Measurements from ENCODE around the gene LDB1. TPM values are rescaled to one million over a fixed set of nuclear protein-coding genes. Genes with fewer than 3 reads are reported as not detected.

The LDB1 gene, protein sequence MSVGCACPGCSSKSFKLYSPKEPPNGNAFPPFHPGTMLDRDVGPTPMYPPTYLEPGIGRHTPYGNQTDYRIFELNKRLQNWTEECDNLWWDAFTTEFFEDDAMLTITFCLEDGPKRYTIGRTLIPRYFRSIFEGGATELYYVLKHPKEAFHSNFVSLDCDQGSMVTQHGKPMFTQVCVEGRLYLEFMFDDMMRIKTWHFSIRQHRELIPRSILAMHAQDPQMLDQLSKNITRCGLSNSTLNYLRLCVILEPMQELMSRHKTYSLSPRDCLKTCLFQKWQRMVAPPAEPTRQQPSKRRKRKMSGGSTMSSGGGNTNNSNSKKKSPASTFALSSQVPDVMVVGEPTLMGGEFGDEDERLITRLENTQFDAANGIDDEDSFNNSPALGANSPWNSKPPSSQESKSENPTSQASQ
- total RNA-seq = 10 to 100 TPM; 69.6 to 86.7 TPM

DNA sequence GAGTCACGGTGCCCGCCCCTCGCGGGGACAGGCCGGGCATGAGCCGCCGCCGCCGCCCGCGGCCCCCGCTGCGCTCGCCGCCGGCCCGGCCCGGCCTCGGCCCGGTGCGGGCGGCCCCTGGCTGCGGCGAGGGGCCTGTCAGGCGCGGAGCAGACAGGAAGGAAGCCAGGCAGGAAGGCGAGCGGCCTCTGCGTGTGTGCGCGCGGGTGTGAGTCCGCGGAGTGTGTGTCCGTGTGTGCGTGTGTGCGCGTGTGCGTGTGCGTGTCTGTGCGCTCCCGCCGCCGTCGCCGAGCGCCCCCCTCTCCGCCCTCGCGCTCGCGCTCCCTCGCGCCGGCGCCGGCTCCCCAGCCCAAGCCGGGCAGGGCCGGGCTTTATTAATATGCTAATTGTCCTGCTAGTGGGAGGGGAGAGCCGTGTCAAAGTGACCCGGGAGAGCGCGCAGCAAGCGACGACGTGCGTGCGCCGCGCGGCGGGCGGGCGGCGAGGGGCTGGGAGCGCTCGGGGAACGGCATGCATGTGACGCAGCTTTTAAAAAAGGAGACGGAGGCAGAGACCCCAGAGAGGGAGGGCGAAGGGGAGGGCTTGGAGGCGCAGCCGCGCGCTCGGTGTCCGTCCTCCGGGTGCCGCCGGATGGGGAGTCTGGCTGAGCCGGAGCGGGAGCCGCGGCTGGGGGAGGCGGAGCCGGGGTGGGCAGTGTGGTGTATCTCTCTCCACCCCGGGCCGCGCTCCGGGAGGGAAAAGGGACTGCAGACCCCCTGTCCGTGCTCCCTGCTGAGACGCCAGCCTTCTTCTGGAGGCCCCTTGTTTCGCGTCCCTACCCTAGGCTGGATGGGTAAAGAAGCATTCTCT is at the start of gene LDB1:
LDB1 (minus strand) TSS at position 227 of the 849 bp plus-strand sequence. CDS start 258 bp downstream, outside the sequence.
- H3K4me1 Mint-ChIP-seq = peaks cover 51% of the 10 kb centered on the region
- peak within 1 kb of the TSS; percentile 97 for H3K27ac Mint-ChIP-seq
- H3K4me3 Mint-ChIP-seq = peak within 1 kb of the TSS; percentile 81
- H3K9me3 Mint-ChIP-seq (ENCODE audit: low read depth) = no peaks in the 10 kb centered on the region
- ATAC-seq (peak; percentile 28), DNase-seq (peak; percentile 77)
- H3K27me3 Mint-ChIP-seq = no peaks in the 10 kb centered on the region
- H3K36me3 Mint-ChIP-seq (ENCODE audit: low read depth) = no peaks in the 10 kb centered on the region
- ChIA-PET POLR2A (no interaction called here), CTCF (interaction anchor here (3.9 kb wide), 1 partner anchor 12 kb away, joined by 22 read pairs; the partner anchor contains the start of gene PPRC1)
- intact Hi-C loops (cut with DNase I, micrococcal nuclease) = loop anchor here (1.0 to 2.0 kb wide), 3 partner anchors 12 to 524 kb away; partner anchors contain the start of genes NOLC1 (in 2 of the 2) and TRIM8 (in 1 of the 2)

GRCh38 chr10:102167861-102168260 is 47.7 kb upstream of the LDB1 start:
- H3K4me3 Mint-ChIP-seq = no peak overlapping the region
- ATAC-seq (no peak), DNase-seq (no peak)
- peaks cover 2% of the 10 kb centered on the region for H3K36me3 Mint-ChIP-seq (ENCODE audit: low read depth)
- peaks cover 4% of the 10 kb centered on the region for H3K4me1 Mint-ChIP-seq
- H3K9me3 Mint-ChIP-seq (ENCODE audit: low read depth) = no peaks in the 10 kb centered on the region
- intact Hi-C loops (cut with DNase I, micrococcal nuclease) = loop anchor here (2.0 to 10.0 kb wide), 3 partner anchors 13 to 417 kb away; no protein-coding TSS in a partner anchor
- POLR2A ChIA-PET = interaction anchor here (1.5 kb wide), 1 partner anchor 59 kb away, joined by 3 read pairs; the partner anchor contains the start of gene ELOVL3
- H3K27ac Mint-ChIP-seq = no peak overlapping the region
- CTCF ChIA-PET = interaction anchor here (0.8 to 5.6 kb wide), 7 partner anchors 10 to 185 kb away, joined by 3 to 66 read pairs (median 6); partner anchors contain the start of gene ELOVL3
- no peaks in the 10 kb centered on the region for H3K27me3 Mint-ChIP-seq

GRCh38 chr10:102163342-102163989 is 43.3 kb upstream of the LDB1 start:
- H3K27me3 Mint-ChIP-seq = no peaks in the 10 kb centered on the region
- peaks cover 37% of the 10 kb centered on the region for H3K36me3 Mint-ChIP-seq (ENCODE audit: low read depth)
- peak overlapping the region; percentile 23 for H3K27ac Mint-ChIP-seq
- H3K4me1 Mint-ChIP-seq = peaks cover 4% of the 10 kb centered on the region
- intact Hi-C loops (cut with DNase I, micrococcal nuclease) = loop anchor here in 1 of 2 experiments (10.0 kb wide), 1 partner anchor 421 kb away; no protein-coding TSS in a partner anchor
- ATAC-seq (no peak), DNase-seq (no peak)
- no peaks in the 10 kb centered on the region for H3K9me3 Mint-ChIP-seq (ENCODE audit: low read depth)
- POLR2A ChIA-PET = interaction anchor here (0.5 to 1.6 kb wide), 5 partner anchors 10 to 315 kb away, joined by 3 to 8 read pairs (median 3); partner anchors contain the start of gene NOLC1
- CTCF ChIA-PET = interaction anchor here (0.7 to 1.6 kb wide), 2 partner anchors 9 to 188 kb away, joined by 4 read pairs; no protein-coding TSS in a partner anchor
- H3K4me3 Mint-ChIP-seq = no peak overlapping the region

DNA sequence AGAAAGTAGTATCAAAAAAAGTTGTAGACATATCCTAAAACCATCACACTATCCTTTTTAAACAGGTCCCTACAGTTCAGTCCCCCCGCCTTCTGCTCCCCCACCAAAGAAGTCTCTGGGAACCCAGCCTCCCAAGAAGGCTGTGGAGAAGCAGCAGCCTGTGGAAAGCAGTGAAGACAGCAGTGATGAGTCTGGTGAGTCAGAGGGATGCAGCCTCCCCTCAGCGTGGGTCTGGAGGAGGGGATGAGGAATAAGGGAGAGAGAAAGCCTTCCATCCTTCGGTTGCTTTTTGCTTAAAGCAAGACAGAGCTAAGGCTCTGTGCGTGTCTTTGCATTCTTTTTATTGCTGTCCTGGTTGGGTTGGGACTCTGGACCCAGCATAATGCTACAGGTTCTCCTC is 39.7 kb upstream of the LDB1 start:
- peaks cover 73% of the 10 kb centered on the region for H3K36me3 Mint-ChIP-seq (ENCODE audit: low read depth)
- no peak overlapping the region for H3K4me3 Mint-ChIP-seq
- H3K4me1 Mint-ChIP-seq = peaks cover 33% of the 10 kb centered on the region
- H3K9me3 Mint-ChIP-seq (ENCODE audit: low read depth) = no peaks in the 10 kb centered on the region
- intact Hi-C loops (cut with DNase I, micrococcal nuclease) = loop anchor here in 1 of 2 experiments (10.0 kb wide), 1 partner anchor 425 kb away; no protein-coding TSS in a partner anchor
- no peak for DNase-seq
- ChIA-PET POLR2A (interaction anchor here (0.7 kb wide), 3 partner anchors 10 to 754 kb away, joined by 3 to 4 read pairs (median 3); no protein-coding TSS in a partner anchor), CTCF (interaction anchor here (0.6 to 2.7 kb wide), 13 partner anchors 9 to 424 kb away, joined by 3 to 16 read pairs (median 3); partner anchors contain the start of gene PPRC1)
- no peak for ATAC-seq
- H3K27me3 Mint-ChIP-seq = no peaks in the 10 kb centered on the region
- no peak overlapping the region for H3K27ac Mint-ChIP-seq

GRCh38 chr10:102159051-102159597 is 39.0 kb upstream of the LDB1 start:
- intact Hi-C loops (cut with DNase I, micrococcal nuclease) = no loop called here
- H3K4me3 Mint-ChIP-seq = no peak overlapping the region
- ATAC-seq (peak; percentile 37), DNase-seq (no peak)
- CTCF ChIA-PET = interaction anchor here (0.7 to 2.7 kb wide), 7 partner anchors 9 to 425 kb away, joined by 3 to 32 read pairs (median 3); partner anchors contain the start of gene PPRC1
- H3K27me3 Mint-ChIP-seq = no peaks in the 10 kb centered on the region
- H3K4me1 Mint-ChIP-seq = peaks cover 40% of the 10 kb centered on the region
- no peaks in the 10 kb centered on the region for H3K9me3 Mint-ChIP-seq (ENCODE audit: low read depth)
- H3K36me3 Mint-ChIP-seq (ENCODE audit: low read depth) = peaks cover 80% of the 10 kb centered on the region
- POLR2A ChIA-PET = interaction anchor here (0.7 kb wide), 1 partner anchor 10 kb away, joined by 3 read pairs; no protein-coding TSS in a partner anchor
- H3K27ac Mint-ChIP-seq = peak overlapping the region; percentile 25

GRCh38 chr10:102157224-102157623 is 37.1 kb upstream of the LDB1 start:
- Mint-ChIP-seq H3K36me3 (ENCODE audit: low read depth) (peaks cover 91% of the 10 kb centered on the region), H3K4me3 (no peak overlapping the region), H3K4me1 (peaks cover 48% of the 10 kb centered on the region), H3K9me3 (ENCODE audit: low read depth) (no peaks in the 10 kb centered on the region), H3K27me3 (no peaks in the 10 kb centered on the region), H3K27ac (peak overlapping the region; percentile 76)
- CTCF ChIA-PET = interaction anchor here (1.0 to 2.7 kb wide), 5 partner anchors 11 to 346 kb away, joined by 3 to 32 read pairs (median 3); partner anchors contain the start of genes PPRC1 and SUFU
- POLR2A ChIA-PET = interaction anchor here (0.6 to 1.3 kb wide), 3 partner anchors 9 to 19 kb away, joined by 4 to 6 read pairs (median 5); no protein-coding TSS in a partner anchor
- no peak for ATAC-seq
- intact Hi-C loops (cut with DNase I, micrococcal nuclease) = no loop called here
- DNase-seq = no peak

DNA sequence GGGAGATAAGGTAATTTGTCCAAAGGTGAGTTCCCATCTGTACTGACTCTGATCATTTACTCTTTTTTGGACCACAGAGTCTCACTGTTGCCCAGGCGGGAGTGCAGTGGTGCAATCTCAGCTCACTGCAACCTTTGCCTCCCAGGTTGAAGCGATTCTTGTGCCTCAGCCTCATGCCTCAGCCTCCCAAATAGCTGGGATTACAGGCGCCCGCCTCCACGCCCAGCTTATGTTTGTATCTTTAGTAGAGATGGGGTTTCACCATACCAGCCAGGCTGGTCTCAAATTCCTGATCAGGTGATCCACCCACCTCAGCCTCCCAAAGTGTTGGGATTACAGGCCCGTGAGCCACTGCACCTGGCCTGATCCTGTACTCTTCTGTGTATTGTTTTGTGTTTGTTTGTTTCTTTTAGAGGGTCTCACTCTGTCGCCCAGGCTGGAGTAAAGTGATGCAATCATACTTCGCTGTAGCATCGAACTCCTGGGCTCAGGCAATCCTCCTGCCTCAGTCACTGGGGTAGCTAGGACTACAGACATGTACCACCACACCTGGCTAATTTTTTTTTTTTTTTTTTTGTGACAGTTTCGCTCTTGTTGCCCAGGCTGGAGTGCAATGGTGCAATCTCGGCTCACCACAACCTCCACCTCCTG is 34.4 kb upstream of the LDB1 start:
- DNase-seq (no peak), ATAC-seq (no peak)
- ChIA-PET CTCF (interaction anchor here (0.6 to 1.9 kb wide), 7 partner anchors 9 to 350 kb away, joined by 3 to 6 read pairs (median 3); partner anchors contain the start of gene PPRC1), POLR2A (interaction anchor here (0.6 to 2.7 kb wide), 5 partner anchors 10 to 46 kb away, joined by 3 to 8 read pairs (median 5); no protein-coding TSS in a partner anchor)
- no peaks in the 10 kb centered on the region for H3K27me3 Mint-ChIP-seq
- H3K4me1 Mint-ChIP-seq = peaks cover 59% of the 10 kb centered on the region
- peaks cover 82% of the 10 kb centered on the region for H3K36me3 Mint-ChIP-seq (ENCODE audit: low read depth)
- H3K9me3 Mint-ChIP-seq (ENCODE audit: low read depth) = no peaks in the 10 kb centered on the region
- peak overlapping the region; percentile 74 for H3K27ac Mint-ChIP-seq
- intact Hi-C loops (cut with DNase I, micrococcal nuclease) = loop anchor here (2.0 to 5.0 kb wide), 2 partner anchors 14 to 1243 kb away; partner anchors contain the start of genes ATP5MK (in 1 of the 2) and PDCD11 (in 1 of the 2)
- peak overlapping the region; percentile 99 for H3K4me3 Mint-ChIP-seq

GRCh38 chr10:102153093-102153620 is 33.0 kb upstream of the LDB1 start:
- ChIA-PET CTCF (interaction anchor here (0.6 to 1.9 kb wide), 9 partner anchors 14 to 308 kb away, joined by 3 to 7 read pairs (median 3); partner anchors contain the start of gene PPRC1), POLR2A (interaction anchor here (0.5 to 2.7 kb wide), 4 partner anchors 11 to 242 kb away, joined by 4 to 10 read pairs (median 7); partner anchors contain the start of gene NFKB2)
- H3K9me3 Mint-ChIP-seq (ENCODE audit: low read depth) = no peaks in the 10 kb centered on the region
- DNase-seq = no peak
- H3K27ac Mint-ChIP-seq = peak overlapping the region; percentile 99
- H3K4me1 Mint-ChIP-seq = peaks cover 56% of the 10 kb centered on the region
- no peak for ATAC-seq
- peak overlapping the region; percentile 99 for H3K4me3 Mint-ChIP-seq
- no peaks in the 10 kb centered on the region for H3K27me3 Mint-ChIP-seq
- intact Hi-C loops (cut with DNase I, micrococcal nuclease) = loop anchor here (2.0 to 5.0 kb wide), 2 partner anchors 350 to 1244 kb away; partner anchors contain the start of genes ACTR1A (in 1 of the 2), ATP5MK (in 1 of the 2), PDCD11 (in 1 of the 2) and SUFU (in 1 of the 2)
- peaks cover 82% of the 10 kb centered on the region for H3K36me3 Mint-ChIP-seq (ENCODE audit: low read depth)

DNA sequence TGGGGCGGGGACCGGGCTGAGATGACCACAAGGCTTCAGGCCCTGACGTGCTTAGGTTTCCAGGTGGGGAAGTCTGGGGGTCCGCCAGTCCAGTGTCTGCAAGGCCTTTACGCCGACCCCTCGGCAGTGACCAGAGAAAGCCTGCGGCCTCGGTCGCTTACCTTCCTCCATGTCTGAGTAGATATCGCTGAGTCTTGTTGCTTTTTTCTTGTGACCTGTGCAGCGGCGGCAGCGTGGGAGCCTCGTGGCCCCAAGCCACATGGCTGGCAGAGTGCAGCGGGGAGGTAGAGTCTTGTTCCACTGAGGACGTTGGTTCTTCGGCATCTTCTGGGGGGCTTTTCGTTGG is 32.4 kb upstream of the LDB1 start:
- CTCF ChIA-PET = interaction anchor here (0.7 to 3.0 kb wide), 12 partner anchors 14 to 491 kb away, joined by 3 to 18 read pairs (median 4); partner anchors contain the start of genes ACTR1A, PPRC1 and SUFU
- Mint-ChIP-seq H3K27ac (peak overlapping the region; percentile 99), H3K4me3 (peak overlapping the region; percentile 99), H3K27me3 (no peaks in the 10 kb centered on the region), H3K36me3 (ENCODE audit: low read depth) (peaks cover 81% of the 10 kb centered on the region), H3K9me3 (ENCODE audit: low read depth) (no peaks in the 10 kb centered on the region), H3K4me1 (peaks cover 54% of the 10 kb centered on the region)
- POLR2A ChIA-PET = interaction anchor here (0.5 to 2.7 kb wide), 11 partner anchors 11 to 351 kb away, joined by 3 to 11 read pairs (median 4); partner anchors contain the start of genes NFKB2, PPRC1 and SUFU
- intact Hi-C loops (cut with DNase I, micrococcal nuclease) = loop anchor here (1.0 to 5.0 kb wide), 20 partner anchors 20 to 1245 kb away; partner anchors contain the start of genes ACTR1A (in 2 of the 2), LDB1 (in 2 of the 2), OGA (in 2 of the 2) and ARL3 (in 1 of the 2)
- DNase-seq = peak; percentile 71
- peak; percentile 25 for ATAC-seq
